ENCODE results near the gene MACO1. TPM values are rescaled to one million over a fixed set of nuclear protein-coding genes. Genes with fewer than 3 reads are reported as not detected.

The MACO1 gene
- total and polyA plus RNA-seq, 5 donors from 2014 or later, result 5.0 to 20.3 (median 5.8) TPM

GRCh38 chr1:25540750-25541342 lies 110.1 kb downstream of the MACO1 start:
- Mint-ChIP-seq H3K36me3 (no peaks in the 10 kb centered on the region), H3K27ac (no peak overlapping the region), H3K9me3 (peaks cover 0 to 2% (median 0%) of the 10 kb centered on the region in 7 donors), H3K27me3 (peaks cover 7% of the 10 kb centered on the region), H3K4me1 (peaks cover 0 to 24% (median 12%) of the 10 kb centered on the region in 4 donors), H3K4me3 (peak overlapping the region in 1 of 4 donors; percentile 29)
- Histone ChIP-seq H3K9me3 (ENCODE audit: control insufficient read depth in 2 of 2, low read length in 2 of 2) (no peaks in the 10 kb centered on the region), H3K27me3 (ENCODE audit: control insufficient read depth, insufficient read depth, low read length) (no peaks in the 10 kb centered on the region), H3K4me3 (ENCODE audit: low read depth, low read length) (no peak overlapping the region), H3K27ac (ENCODE audit: insufficient read depth, low read length, poor library complexity, severe bottlenecking) (no peak overlapping the region), H3K4me1 (ENCODE audit: control insufficient read depth, insufficient read depth, low read length, poor library complexity, severe bottlenecking) (peaks cover 19% of the 10 kb centered on the region), H3K36me3 (ENCODE audit: control insufficient read depth, insufficient read depth, low read length) (no peaks in the 10 kb centered on the region)
- no peak for DNase-seq
- no peak for ATAC-seq (ENCODE audit: low read depth in 2 of 2)

GRCh38 chr1:25541425-25541824 lies 110.7 kb downstream of the MACO1 start:
- no peaks in the 10 kb centered on the region for H3K36me3 Mint-ChIP-seq
- peak overlapping the region in 1 of 4 donors; percentile 91 for H3K4me3 Mint-ChIP-seq
- Histone ChIP-seq H3K27ac (ENCODE audit: insufficient read depth, low read length, poor library complexity, severe bottlenecking) (no peak overlapping the region), H3K27me3 (ENCODE audit: control insufficient read depth, insufficient read depth, low read length) (no peaks in the 10 kb centered on the region), H3K9me3 (ENCODE audit: control insufficient read depth in 2 of 2, low read length in 2 of 2) (no peaks in the 10 kb centered on the region), H3K4me1 (ENCODE audit: control insufficient read depth, insufficient read depth, low read length, poor library complexity, severe bottlenecking) (peaks cover 24% of the 10 kb centered on the region), H3K4me3 (ENCODE audit: low read depth, low read length) (no peak overlapping the region), H3K36me3 (ENCODE audit: control insufficient read depth, insufficient read depth, low read length) (no peaks in the 10 kb centered on the region)
- DNase-seq (no peak), ATAC-seq (ENCODE audit: low read depth in 2 of 2) (no peak)
- H3K9me3 Mint-ChIP-seq, result peaks cover 0 to 2% (median 0%) of the 10 kb centered on the region in 7 donors
- peaks cover 5% of the 10 kb centered on the region for H3K27me3 Mint-ChIP-seq
- peaks cover 0 to 30% (median 14%) of the 10 kb centered on the region in 4 donors for H3K4me1 Mint-ChIP-seq
- peak overlapping the region in 2 of 3 donors; percentile 25 to 70 for H3K27ac Mint-ChIP-seq

GRCh38 chr1:25541889-25542658 lies 111.4 kb downstream of the MACO1 start:
- Mint-ChIP-seq H3K27ac (peak overlapping the region; percentile 70 to 81 (median 76)), H3K4me1 (peaks cover 4 to 36% (median 19%) of the 10 kb centered on the region in 4 donors), H3K9me3 (peaks cover 0 to 2% (median 0%) of the 10 kb centered on the region in 7 donors), H3K36me3 (peaks cover 4% of the 10 kb centered on the region), H3K27me3 (no peaks in the 10 kb centered on the region), H3K4me3 (peak overlapping the region; percentile 84 to 91 (median 86))
- DNase-seq, result no peak
- ATAC-seq (ENCODE audit: low read depth in 2 of 2), result no peak
- no peaks in the 10 kb centered on the region for H3K36me3 ChIP-seq (ENCODE audit: control insufficient read depth, insufficient read depth, low read length)
- H3K27ac ChIP-seq (ENCODE audit: insufficient read depth, low read length, poor library complexity, severe bottlenecking), result no peak overlapping the region
- H3K4me1 ChIP-seq (ENCODE audit: control insufficient read depth, insufficient read depth, low read length, poor library complexity, severe bottlenecking), result peaks cover 31% of the 10 kb centered on the region
- no peaks in the 10 kb centered on the region for H3K27me3 ChIP-seq (ENCODE audit: control insufficient read depth, insufficient read depth, low read length)
- H3K9me3 ChIP-seq (ENCODE audit: control insufficient read depth in 2 of 2, low read length in 2 of 2), result no peaks in the 10 kb centered on the region
- no peak overlapping the region for H3K4me3 ChIP-seq (ENCODE audit: low read depth, low read length)

- Histone ChIP-seq H3K27ac (ENCODE audit: insufficient read depth, low read length, poor library complexity, severe bottlenecking) (peak overlapping the region; percentile 51), H3K4me3 (ENCODE audit: low read depth, low read length) (no peak overlapping the region), H3K27me3 (ENCODE audit: control insufficient read depth, insufficient read depth, low read length) (no peaks in the 10 kb centered on the region), H3K9me3 (ENCODE audit: control insufficient read depth in 2 of 2, low read length in 2 of 2) (no peaks in the 10 kb centered on the region), H3K36me3 (ENCODE audit: control insufficient read depth, insufficient read depth, low read length) (no peaks in the 10 kb centered on the region), H3K4me1 (ENCODE audit: control insufficient read depth, insufficient read depth, low read length, poor library complexity, severe bottlenecking) (peaks cover 39% of the 10 kb centered on the region)
- Mint-ChIP-seq H3K36me3 (peaks cover 4% of the 10 kb centered on the region), H3K27me3 (no peaks in the 10 kb centered on the region), H3K4me3 (peak overlapping the region; percentile 84 to 91 (median 86)), H3K4me1 (peaks cover 4 to 43% (median 20%) of the 10 kb centered on the region in 4 donors), H3K9me3 (peaks cover 0 to 2% (median 0%) of the 10 kb centered on the region in 7 donors), H3K27ac (peak overlapping the region; percentile 43 to 81 (median 76))
- DNase-seq (no peak), ATAC-seq (ENCODE audit: low read depth in 2 of 2) (no peak)
Measured at GRCh38 chr1:25543005-25543424, 112.3 kb downstream of the MACO1 start.

- Histone ChIP-seq H3K4me1 (ENCODE audit: control insufficient read depth, insufficient read depth, low read length, poor library complexity, severe bottlenecking) (peaks cover 46% of the 10 kb centered on the region), H3K4me3 (ENCODE audit: low read depth, low read length) (peak within 1 kb of the TSS; percentile 68), H3K27ac (ENCODE audit: insufficient read depth, low read length, poor library complexity, severe bottlenecking) (peak within 1 kb of the TSS; percentile 55), H3K27me3 (ENCODE audit: control insufficient read depth, insufficient read depth, low read length) (no peaks in the 10 kb centered on the region), H3K9me3 (ENCODE audit: control insufficient read depth in 2 of 2, low read length in 2 of 2) (no peaks in the 10 kb centered on the region), H3K36me3 (ENCODE audit: control insufficient read depth, insufficient read depth, low read length) (no peaks in the 10 kb centered on the region)
- H3K4me1 Mint-ChIP-seq, result peaks cover 4 to 46% (median 21%) of the 10 kb centered on the region in 4 donors
- peak within 1 kb of the TSS; percentile 92 to 97 (median 95) for H3K4me3 Mint-ChIP-seq
- peak; percentile 81 to 89 for ATAC-seq (ENCODE audit: low read depth in 2 of 2)
- peak within 1 kb of the TSS; percentile 80 to 93 (median 89) for H3K27ac Mint-ChIP-seq
- H3K27me3 Mint-ChIP-seq, result no peaks in the 10 kb centered on the region
- DNase-seq, result peak in 2 of 3 donors; percentile 48 to 61
- H3K36me3 Mint-ChIP-seq, result peaks cover 4% of the 10 kb centered on the region
- H3K9me3 Mint-ChIP-seq, result peaks cover 0 to 2% (median 0%) of the 10 kb centered on the region in 7 donors
Measured at GRCh38 chr1:25543425-25544242, 112.9 kb downstream of the MACO1 start, which contains the start of gene LDLRAP1. LDLRAP1 (plus strand) TSS chr1:25543606; CDS start chr1:25543699, 93 bp downstream.

GRCh38 chr1:25544243-25544764 lies 113.6 kb downstream of the MACO1 start:
- Histone ChIP-seq H3K4me1 (ENCODE audit: control insufficient read depth, insufficient read depth, low read length, poor library complexity, severe bottlenecking) (peaks cover 52% of the 10 kb centered on the region), H3K36me3 (ENCODE audit: control insufficient read depth, insufficient read depth, low read length) (no peaks in the 10 kb centered on the region), H3K27me3 (ENCODE audit: control insufficient read depth, insufficient read depth, low read length) (no peaks in the 10 kb centered on the region), H3K27ac (ENCODE audit: insufficient read depth, low read length, poor library complexity, severe bottlenecking) (peak overlapping the region; percentile 55), H3K4me3 (ENCODE audit: low read depth, low read length) (peak overlapping the region; percentile 68), H3K9me3 (ENCODE audit: control insufficient read depth in 2 of 2, low read length in 2 of 2) (no peaks in the 10 kb centered on the region)
- H3K4me3 Mint-ChIP-seq, result peak overlapping the region; percentile 92 to 97 (median 95)
- ATAC-seq (ENCODE audit: low read depth in 2 of 2) (peak in 1 of 2 donors; percentile 11), DNase-seq (no peak)
- H3K9me3 Mint-ChIP-seq, result peaks cover 0 to 2% (median 0%) of the 10 kb centered on the region in 7 donors
- H3K27me3 Mint-ChIP-seq, result no peaks in the 10 kb centered on the region
- H3K36me3 Mint-ChIP-seq, result peaks cover 4% of the 10 kb centered on the region
- peaks cover 4 to 53% (median 25%) of the 10 kb centered on the region in 4 donors for H3K4me1 Mint-ChIP-seq
- H3K27ac Mint-ChIP-seq, result peak overlapping the region; percentile 80 to 93 (median 89)

- Mint-ChIP-seq H3K4me3 (peak overlapping the region; percentile 92 to 97 (median 95)), H3K27me3 (no peaks in the 10 kb centered on the region), H3K9me3 (peaks cover 0 to 2% (median 0%) of the 10 kb centered on the region in 7 donors), H3K27ac (peak overlapping the region; percentile 32 to 93 (median 89)), H3K4me1 (peaks cover 4 to 58% (median 29%) of the 10 kb centered on the region in 4 donors), H3K36me3 (peaks cover 4% of the 10 kb centered on the region)
- DNase-seq (no peak), ATAC-seq (ENCODE audit: low read depth in 2 of 2) (no peak)
- Histone ChIP-seq H3K36me3 (ENCODE audit: control insufficient read depth, insufficient read depth, low read length) (no peaks in the 10 kb centered on the region), H3K4me3 (ENCODE audit: low read depth, low read length) (peak overlapping the region; percentile 68), H3K27me3 (ENCODE audit: control insufficient read depth, insufficient read depth, low read length) (no peaks in the 10 kb centered on the region), H3K9me3 (ENCODE audit: control insufficient read depth in 2 of 2, low read length in 2 of 2) (no peaks in the 10 kb centered on the region), H3K4me1 (ENCODE audit: control insufficient read depth, insufficient read depth, low read length, poor library complexity, severe bottlenecking) (peaks cover 57% of the 10 kb centered on the region), H3K27ac (ENCODE audit: insufficient read depth, low read length, poor library complexity, severe bottlenecking) (peak overlapping the region; percentile 55)
Measured at GRCh38 chr1:25544819-25545218, 114.1 kb downstream of the MACO1 start.

All from CD4-positive, CD25-positive, alpha-beta regulatory T cell (primary cell).